Measurements from ENCODE around the gene SUPT3H. TPM values are rescaled to one million over a fixed set of nuclear protein-coding genes. Genes with fewer than 3 reads are reported as not detected.

The SUPT3H gene
- polyA plus RNA-seq, 1 experiment = 8.7 TPM

- no peaks in the 10 kb centered on the region for H3K27me3 ChIP-seq (ENCODE audit: control insufficient read depth, insufficient read depth, low read length)
- H3K27ac ChIP-seq (ENCODE audit: low read depth, low read length) = peak overlapping the region; percentile 52
- CTCF ChIA-PET = interaction anchor here (1.7 kb wide), 1 partner anchor 793 kb away, joined by 5 read pairs; no protein-coding TSS in a partner anchor
- H3K4me3 ChIP-seq (ENCODE audit: low read depth, low read length) = peak overlapping the region; percentile 94
- no peak for DNase-seq (ENCODE audit: low read depth, low spot score)
- POLR2A ChIA-PET = no interaction called here
- no peaks in the 10 kb centered on the region; the same call in 1 of the 2 replicates for H3K9me3 ChIP-seq (ENCODE audit: control insufficient read depth, insufficient read depth, low read length)
- TF ChIP-seq CTCF (IDR thresholded peaks at IDR 0.05; ENCODE audit: low read depth, low read length) = no peak
Observed at GRCh38 chr6:45423111-45423823, 45.5 kb upstream of the SUPT3H start.

- no peak for DNase-seq (ENCODE audit: low read depth, low spot score)
- H3K27me3 ChIP-seq (ENCODE audit: control insufficient read depth, insufficient read depth, low read length) = no peaks in the 10 kb centered on the region
- peak overlapping the region; percentile 94 for H3K4me3 ChIP-seq (ENCODE audit: low read depth, low read length)
- ChIA-PET CTCF (interaction anchor here (1.2 to 1.7 kb wide), 3 partner anchors 14 to 792 kb away, joined by 3 to 5 read pairs (median 3); no protein-coding TSS in a partner anchor), POLR2A (interaction anchor here (0.9 to 1.6 kb wide), 3 partner anchors 45 to 292 kb away, joined by 3 to 4 read pairs (median 3); partner anchors contain the start of gene SUPT3H)
- TF ChIP-seq CTCF (IDR thresholded peaks at IDR 0.05; ENCODE audit: low read depth, low read length) = no peak
- H3K9me3 ChIP-seq (ENCODE audit: control insufficient read depth, insufficient read depth, low read length) = no peaks in the 10 kb centered on the region; the same call in 1 of the 2 replicates
- peak overlapping the region; percentile 52 for H3K27ac ChIP-seq (ENCODE audit: low read depth, low read length)
Observed at GRCh38 chr6:45422503-45423110, 44.9 kb upstream of the SUPT3H start.

- TF ChIP-seq CTCF (IDR thresholded peaks at IDR 0.05; ENCODE audit: low read depth, low read length) = peak; percentile 55
- DNase-seq (ENCODE audit: low read depth, low spot score) = no peak
- Histone ChIP-seq H3K4me3 (ENCODE audit: low read depth, low read length) (peak overlapping the region; percentile 94), H3K27ac (ENCODE audit: low read depth, low read length) (peak overlapping the region; percentile 75), H3K9me3 (ENCODE audit: control insufficient read depth, insufficient read depth, low read length) (no peaks in the 10 kb centered on the region; the same call in 1 of the 2 replicates), H3K27me3 (ENCODE audit: control insufficient read depth, insufficient read depth, low read length) (no peaks in the 10 kb centered on the region)
- ChIA-PET POLR2A (interaction anchor here (0.9 to 1.6 kb wide), 3 partner anchors 44 to 293 kb away, joined by 3 to 4 read pairs (median 3); partner anchors contain the start of gene SUPT3H), CTCF (interaction anchor here (0.7 to 3.2 kb wide), 7 partner anchors 15 to 791 kb away, joined by 3 to 10 read pairs (median 5); no protein-coding TSS in a partner anchor)
Observed at GRCh38 chr6:45421709-45422502, 44.2 kb upstream of the SUPT3H start.

GRCh38 chr6:45420909-45421708 lies 43.4 kb upstream of the SUPT3H start:
- peak overlapping the region; percentile 94 for H3K4me3 ChIP-seq (ENCODE audit: low read depth, low read length)

More at GRCh38 chr6:45420909-45421708, 43.4 kb upstream of the SUPT3H start:
- Histone ChIP-seq H3K27me3 (ENCODE audit: control insufficient read depth, insufficient read depth, low read length) (no peaks in the 10 kb centered on the region), H3K9me3 (ENCODE audit: control insufficient read depth, insufficient read depth, low read length) (no peaks in the 10 kb centered on the region; the same call in 1 of the 2 replicates), H3K27ac (ENCODE audit: low read depth, low read length) (peak overlapping the region; percentile 75)
- ChIA-PET POLR2A (interaction anchor here (1.2 to 1.6 kb wide), 2 partner anchors 44 to 294 kb away, joined by 3 to 4 read pairs; partner anchors contain the start of gene SUPT3H), CTCF (interaction anchor here (0.7 to 3.2 kb wide), 8 partner anchors 16 to 791 kb away, joined by 3 to 12 read pairs (median 6); no protein-coding TSS in a partner anchor)
- TF ChIP-seq CTCF (IDR thresholded peaks at IDR 0.05; ENCODE audit: low read depth, low read length) = no peak
- DNase-seq (ENCODE audit: low read depth, low spot score) = no peak

Measured in AG04450 (cell line).